Measurements from ENCODE around the gene KCTD16.

KCTD16 gene

DNA sequence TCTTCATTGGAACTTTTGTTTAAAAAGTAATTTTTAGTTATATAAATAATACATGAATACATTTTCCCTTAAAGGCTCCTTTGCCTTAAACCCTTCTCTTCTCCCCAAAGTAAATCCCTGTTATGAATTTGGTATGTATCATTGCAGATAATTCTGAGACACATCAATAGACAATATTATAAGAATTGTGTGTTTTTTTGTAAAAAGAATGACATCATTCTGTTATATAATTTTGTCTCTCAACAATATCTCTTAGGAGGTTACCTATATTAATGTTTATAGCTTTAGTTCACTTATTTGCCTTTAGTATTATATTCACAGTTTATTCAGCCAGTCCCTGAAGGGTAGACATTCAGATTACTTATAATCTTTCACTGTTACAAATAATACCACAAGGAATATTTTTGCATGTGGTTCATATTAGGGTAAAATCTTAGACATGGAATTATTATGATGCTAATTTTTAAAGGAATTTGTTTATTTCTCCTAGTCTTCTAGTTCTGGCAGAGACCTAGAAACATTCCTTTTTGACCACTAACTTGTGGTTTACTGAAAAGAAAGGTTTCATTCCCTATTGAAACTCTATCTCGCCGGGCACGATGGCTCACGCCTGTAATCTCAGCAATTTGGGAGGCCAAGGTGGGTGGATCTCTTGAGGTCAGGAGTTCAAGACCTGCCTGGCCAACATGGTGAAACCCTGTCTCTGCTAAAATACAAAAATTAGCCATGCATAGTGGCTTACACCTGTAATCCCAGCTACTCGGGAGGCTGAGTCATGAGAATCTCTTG lies 105.6 kb downstream of the KCTD16 start:
- H3K9me3 Mint-ChIP-seq: peaks cover 3% of the 10 kb centered on the region
- H3K27ac Mint-ChIP-seq: no peak overlapping the region
- no peaks in the 10 kb centered on the region for H3K36me3 Mint-ChIP-seq
- no peaks in the 10 kb centered on the region for H3K4me1 Mint-ChIP-seq
- ATAC-seq: no peak
- H3K4me3 Mint-ChIP-seq: no peak overlapping the region
- peaks cover 1% of the 10 kb centered on the region for H3K27me3 Mint-ChIP-seq

GRCh38 chr5:144281784-144282183 lies 111.1 kb downstream of the KCTD16 start:
- no peak overlapping the region for H3K4me3 Mint-ChIP-seq
- H3K27me3 Mint-ChIP-seq: peaks cover 10% of the 10 kb centered on the region
- no peaks in the 10 kb centered on the region for H3K36me3 Mint-ChIP-seq
- H3K27ac Mint-ChIP-seq: no peak overlapping the region
- no peak for ATAC-seq
- no peaks in the 10 kb centered on the region for H3K4me1 Mint-ChIP-seq
- H3K9me3 Mint-ChIP-seq: no peaks in the 10 kb centered on the region

DNA sequence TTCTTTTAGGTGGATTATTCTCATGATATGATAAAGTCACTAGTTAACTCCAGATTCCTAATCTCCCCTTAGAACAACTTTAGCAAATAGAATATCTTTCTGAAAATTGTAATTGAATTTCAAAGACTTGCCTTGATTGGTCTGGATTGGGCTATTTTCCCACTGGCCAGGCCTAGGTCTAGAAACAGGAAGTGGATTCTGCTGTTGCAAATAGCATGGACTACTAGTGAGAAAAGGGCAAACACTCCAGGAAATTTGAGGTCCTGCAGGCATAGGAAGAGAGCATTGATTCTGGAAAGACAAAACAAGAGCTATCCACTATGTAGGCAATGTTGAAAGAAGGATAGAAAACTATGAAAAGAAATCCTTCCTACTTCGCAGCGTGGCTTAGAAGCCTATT lies 113.4 kb downstream of the KCTD16 start:
- H3K4me1 Mint-ChIP-seq: no peaks in the 10 kb centered on the region
- no peaks in the 10 kb centered on the region for H3K36me3 Mint-ChIP-seq
- no peak overlapping the region for H3K4me3 Mint-ChIP-seq
- ATAC-seq: no peak
- no peak overlapping the region for H3K27ac Mint-ChIP-seq
- no peaks in the 10 kb centered on the region for H3K9me3 Mint-ChIP-seq
- H3K27me3 Mint-ChIP-seq: peaks cover 10% of the 10 kb centered on the region

- no peak overlapping the region for H3K27ac Mint-ChIP-seq
- no peak overlapping the region for H3K4me3 Mint-ChIP-seq
- no peak for ATAC-seq
- no peaks in the 10 kb centered on the region for H3K4me1 Mint-ChIP-seq
- H3K36me3 Mint-ChIP-seq: no peaks in the 10 kb centered on the region
- H3K9me3 Mint-ChIP-seq: no peaks in the 10 kb centered on the region
- H3K27me3 Mint-ChIP-seq: peaks cover 10% of the 10 kb centered on the region
Measured at GRCh38 chr5:144284931-144285502, 114.3 kb downstream of the KCTD16 start.

DNA sequence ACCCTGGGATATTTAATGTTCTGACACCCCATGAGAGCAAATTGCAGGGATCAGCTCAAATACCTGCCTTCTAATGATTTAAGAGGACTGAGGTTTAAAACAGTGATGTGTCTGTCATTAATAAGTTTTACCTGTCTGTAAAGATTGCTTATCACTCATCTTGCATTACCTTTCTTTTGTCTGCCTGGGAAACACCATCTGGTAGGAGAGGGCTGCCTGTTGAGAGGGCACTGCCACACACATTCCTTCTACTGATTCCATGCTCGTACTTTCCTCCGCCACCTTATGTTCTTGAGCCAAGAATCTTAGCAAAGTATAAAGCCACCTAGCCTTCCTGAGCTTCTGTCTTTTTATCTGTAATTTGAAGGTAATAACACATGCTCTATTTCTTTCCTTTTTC lies 118.6 kb downstream of the KCTD16 start:
- H3K4me3 Mint-ChIP-seq: no peak overlapping the region
- no peaks in the 10 kb centered on the region for H3K27me3 Mint-ChIP-seq
- H3K9me3 Mint-ChIP-seq: no peaks in the 10 kb centered on the region
- no peak for ATAC-seq
- H3K27ac Mint-ChIP-seq: no peak overlapping the region
- no peaks in the 10 kb centered on the region for H3K36me3 Mint-ChIP-seq
- no peaks in the 10 kb centered on the region for H3K4me1 Mint-ChIP-seq

DNA sequence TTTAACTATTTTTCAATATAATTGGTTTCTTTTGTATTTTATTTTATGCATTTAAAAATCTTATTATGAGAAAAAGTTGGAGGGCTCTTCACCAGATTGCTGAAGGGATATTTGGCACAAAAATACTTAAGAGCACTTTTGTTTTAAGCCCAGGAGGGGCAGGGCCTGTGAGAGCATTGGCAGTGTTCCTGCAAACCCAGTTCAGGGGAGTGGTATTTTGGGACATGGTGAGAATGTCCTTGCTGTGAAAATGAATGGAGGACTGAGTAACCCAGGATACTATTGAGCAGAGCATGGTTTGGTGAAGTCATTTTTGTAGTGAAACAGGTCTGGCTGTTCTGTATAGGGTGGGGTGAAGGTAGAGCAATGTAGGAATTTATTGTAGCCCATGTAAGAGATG lies 121.4 kb downstream of the KCTD16 start:
- Mint-ChIP-seq H3K27ac (no peak overlapping the region), H3K36me3 (no peaks in the 10 kb centered on the region), H3K27me3 (no peaks in the 10 kb centered on the region), H3K9me3 (no peaks in the 10 kb centered on the region), H3K4me1 (no peaks in the 10 kb centered on the region), H3K4me3 (no peak overlapping the region)
- ATAC-seq: no peak

DNA sequence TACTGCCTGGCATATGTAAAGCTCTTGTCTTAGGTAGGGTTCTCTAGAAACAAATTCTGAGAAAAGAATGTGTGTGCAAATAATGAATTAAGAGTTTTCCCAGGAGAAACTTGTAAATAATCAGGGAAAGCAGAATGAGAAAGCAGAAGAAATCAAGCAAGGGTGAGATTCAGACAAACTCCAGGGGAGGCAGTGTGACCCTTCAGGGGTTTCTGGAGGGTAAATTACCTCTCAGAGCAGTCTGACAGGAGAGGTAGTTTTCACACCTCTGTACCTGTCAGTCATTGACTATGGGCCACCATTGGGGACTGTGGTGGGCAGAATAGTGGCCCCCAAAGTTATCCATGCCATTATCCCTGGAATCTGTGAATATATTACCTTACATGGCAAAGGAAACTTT lies 124.6 kb downstream of the KCTD16 start:
- H3K36me3 Mint-ChIP-seq: no peaks in the 10 kb centered on the region
- peaks cover under 1% of the 10 kb centered on the region for H3K27me3 Mint-ChIP-seq
- no peak overlapping the region for H3K27ac Mint-ChIP-seq
- no peak overlapping the region for H3K4me3 Mint-ChIP-seq
- no peaks in the 10 kb centered on the region for H3K9me3 Mint-ChIP-seq
- no peak for ATAC-seq
- no peaks in the 10 kb centered on the region for H3K4me1 Mint-ChIP-seq

GRCh38 chr5:144297081-144297480 lies 126.4 kb downstream of the KCTD16 start:
- no peak overlapping the region for H3K27ac Mint-ChIP-seq
- H3K4me3 Mint-ChIP-seq: no peak overlapping the region
- H3K4me1 Mint-ChIP-seq: no peaks in the 10 kb centered on the region
- H3K9me3 Mint-ChIP-seq: no peaks in the 10 kb centered on the region
- no peak for ATAC-seq
- H3K36me3 Mint-ChIP-seq: no peaks in the 10 kb centered on the region
- H3K27me3 Mint-ChIP-seq: peaks cover 10% of the 10 kb centered on the region

GRCh38 chr5:144298658-144299057 lies 128.0 kb downstream of the KCTD16 start:
- Mint-ChIP-seq H3K4me3 (no peak overlapping the region), H3K27me3 (peaks cover 10% of the 10 kb centered on the region), H3K9me3 (no peaks in the 10 kb centered on the region), H3K4me1 (no peaks in the 10 kb centered on the region), H3K27ac (no peak overlapping the region), H3K36me3 (no peaks in the 10 kb centered on the region)
- no peak for ATAC-seq

- H3K36me3 Mint-ChIP-seq: no peaks in the 10 kb centered on the region
- no peak overlapping the region for H3K27ac Mint-ChIP-seq
- no peak overlapping the region for H3K4me3 Mint-ChIP-seq
- H3K27me3 Mint-ChIP-seq: peaks cover 10% of the 10 kb centered on the region
- no peaks in the 10 kb centered on the region for H3K4me1 Mint-ChIP-seq
- no peak for ATAC-seq
- H3K9me3 Mint-ChIP-seq: no peaks in the 10 kb centered on the region
Measured at GRCh38 chr5:144304688-144305087, 134.0 kb downstream of the KCTD16 start.

DNA sequence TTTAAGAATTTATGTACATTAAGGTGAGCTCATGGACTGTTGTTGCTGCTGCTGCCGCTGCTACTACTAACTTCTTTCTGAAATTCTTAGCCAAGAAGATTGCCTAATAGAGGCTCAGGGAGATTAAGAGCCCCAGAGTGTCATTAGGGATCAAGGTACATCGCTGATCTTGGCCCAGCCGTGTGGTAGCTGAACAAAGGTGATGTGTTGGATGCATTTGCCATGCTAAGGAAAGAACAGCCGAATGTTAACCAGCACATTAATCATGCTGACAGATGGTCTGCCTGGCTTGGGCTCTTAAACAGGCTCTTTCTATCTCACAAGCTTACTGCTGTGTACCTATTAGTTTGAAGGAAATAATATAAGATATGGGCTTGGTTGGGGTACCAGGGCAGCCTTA lies 137.1 kb downstream of the KCTD16 start:
- Mint-ChIP-seq H3K4me3 (no peak overlapping the region), H3K36me3 (no peaks in the 10 kb centered on the region), H3K27ac (no peak overlapping the region), H3K4me1 (no peaks in the 10 kb centered on the region), H3K27me3 (no peaks in the 10 kb centered on the region), H3K9me3 (no peaks in the 10 kb centered on the region)
- no peak for ATAC-seq

GRCh38 chr5:144308174-144308573 lies 137.5 kb downstream of the KCTD16 start:
- no peak overlapping the region for H3K27ac Mint-ChIP-seq
- H3K36me3 Mint-ChIP-seq: no peaks in the 10 kb centered on the region
- H3K27me3 Mint-ChIP-seq: no peaks in the 10 kb centered on the region
- no peak for ATAC-seq
- H3K4me3 Mint-ChIP-seq: no peak overlapping the region
- H3K9me3 Mint-ChIP-seq: no peaks in the 10 kb centered on the region
- no peaks in the 10 kb centered on the region for H3K4me1 Mint-ChIP-seq

GRCh38 chr5:144308906-144309670 lies 138.4 kb downstream of the KCTD16 start:
- H3K36me3 Mint-ChIP-seq: no peaks in the 10 kb centered on the region
- no peak for ATAC-seq
- no peaks in the 10 kb centered on the region for H3K4me1 Mint-ChIP-seq
- H3K4me3 Mint-ChIP-seq: no peak overlapping the region
- no peaks in the 10 kb centered on the region for H3K9me3 Mint-ChIP-seq
- no peak overlapping the region for H3K27ac Mint-ChIP-seq
- H3K27me3 Mint-ChIP-seq: no peaks in the 10 kb centered on the region

DNA sequence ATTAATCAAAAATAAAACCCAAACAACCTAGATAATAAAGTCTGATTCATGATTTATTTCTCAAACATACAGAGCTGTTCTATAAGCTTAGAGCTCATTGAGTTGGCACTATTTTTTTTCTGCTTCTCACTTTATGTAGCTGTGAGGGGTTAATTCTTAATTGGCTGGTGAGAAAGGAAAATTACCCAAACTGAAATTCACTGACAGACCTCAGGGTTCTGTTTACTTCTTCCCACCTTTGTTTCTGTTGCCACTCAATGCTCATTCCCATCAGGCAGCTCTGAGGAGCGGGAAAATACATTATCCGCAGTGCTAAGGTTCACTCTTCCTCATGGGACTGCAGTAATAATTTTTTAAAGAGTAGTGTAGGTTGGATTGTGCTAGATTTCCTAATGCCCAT lies 139.9 kb downstream of the KCTD16 start:
- Mint-ChIP-seq H3K9me3 (no peaks in the 10 kb centered on the region), H3K36me3 (no peaks in the 10 kb centered on the region), H3K4me1 (no peaks in the 10 kb centered on the region), H3K27ac (no peak overlapping the region), H3K27me3 (no peaks in the 10 kb centered on the region), H3K4me3 (no peak overlapping the region)
- no peak for ATAC-seq

DNA sequence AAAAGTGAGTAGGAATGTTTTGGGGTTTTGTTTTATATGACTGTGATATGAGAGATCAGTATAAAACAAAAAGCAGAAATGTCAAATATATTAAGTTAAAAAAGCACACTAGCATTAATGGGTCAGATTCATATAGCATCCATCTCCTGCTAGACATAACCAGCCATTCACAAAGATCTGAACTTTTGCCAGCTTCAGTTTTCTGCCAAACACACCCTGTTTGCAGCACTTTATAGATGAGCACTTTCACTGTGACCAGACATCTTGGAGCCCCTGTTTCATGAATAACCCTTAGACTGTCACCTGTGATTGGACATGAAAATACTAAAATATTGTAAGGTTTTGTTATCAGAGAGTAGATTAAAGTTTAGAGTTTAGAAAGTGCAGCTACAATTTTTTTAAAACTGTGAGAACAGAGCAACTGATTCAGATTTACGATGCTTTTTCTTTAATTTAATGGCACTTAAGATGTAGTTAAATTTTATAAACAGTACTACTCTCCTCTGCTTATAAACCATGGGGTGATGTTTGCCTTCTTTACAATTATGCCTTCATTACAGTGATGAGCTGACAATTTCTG lies 142.6 kb downstream of the KCTD16 start:
- Mint-ChIP-seq H3K9me3 (no peaks in the 10 kb centered on the region), H3K4me3 (no peak overlapping the region), H3K36me3 (no peaks in the 10 kb centered on the region), H3K27ac (no peak overlapping the region), H3K4me1 (no peaks in the 10 kb centered on the region), H3K27me3 (no peaks in the 10 kb centered on the region)
- ATAC-seq: no peak

All from stimulated activated memory B cell treated with anti-CD40 and anti-IgM and Interleukin-4, amounts not matched to agents 10 μg/mL and 1 μg/mL and 100 μg/mL, for 72 hours (primary cell).